SKM-1 treated with dmso at 0.1 percent for 144 hours (cell line): ENCODE data around the gene ZNF732.
"Not testable (repeated sequence)": the region's sequence is repeated elsewhere in the genome, so short reads cannot be mapped to it uniquely, and the experiment has no call there.

Experiments used
- DNase-seq: peaks from one replicate; lab custom pipeline; 2025; ENCODE audit not compliant: unreplicated experiment; lab: John Stamatoyannopoulos, UW

ZNF732 gene

GRCh38 chr4:253936-254756, 51.1 kb downstream of the ZNF732 start:
- no peak for DNase-seq

GRCh38 chr4:252065-252601, 53.1 kb downstream of the ZNF732 start:
- no peak for DNase-seq

DNA sequence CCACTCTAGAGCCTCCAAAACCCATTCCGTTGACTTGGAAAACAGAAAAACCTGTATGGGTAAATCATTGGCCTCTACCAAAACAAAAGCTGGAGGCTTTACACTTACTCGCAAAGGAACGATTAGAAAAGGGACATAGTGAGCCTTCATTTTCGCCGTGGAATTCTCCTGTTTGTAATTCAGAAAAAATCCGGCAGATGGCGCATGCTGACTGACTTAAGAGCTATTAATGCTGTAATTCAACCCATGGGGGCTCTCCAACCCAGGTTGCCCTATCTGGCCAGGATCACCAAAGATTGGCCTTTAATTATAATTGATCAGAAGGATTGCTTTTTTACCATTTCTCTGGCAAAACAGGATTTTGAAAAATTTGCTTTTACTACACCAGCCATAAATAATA, 60.8 kb downstream of the ZNF732 start:
- DNase-seq: peak; percentile 47

DNA sequence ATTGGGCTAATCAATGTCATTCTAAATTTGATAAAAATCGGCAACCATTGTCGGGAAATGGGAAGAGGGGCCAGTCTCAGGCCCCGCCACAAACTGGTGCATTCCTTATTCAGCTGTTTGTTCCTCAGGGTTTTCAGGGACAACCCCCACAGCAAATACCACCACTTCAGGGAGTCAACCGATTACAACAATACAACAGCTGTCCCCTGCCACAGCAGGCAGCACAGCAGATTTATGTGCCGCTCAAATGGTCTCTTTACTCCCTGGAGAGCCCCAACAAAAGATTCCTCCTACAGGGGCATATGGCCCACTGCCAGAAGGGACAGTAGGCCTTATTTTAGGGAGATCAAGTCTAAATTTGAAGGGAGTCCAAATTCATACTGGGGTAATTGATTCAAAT, 61.8 kb downstream of the ZNF732 start:
- DNase-seq: no peak

GRCh38 chr4:242121-242848, 63.0 kb downstream of the ZNF732 start:
- DNase-seq: peak; percentile 81

GRCh38 chr4:241411-241810, 63.9 kb downstream of the ZNF732 start:
- DNase-seq: not testable (repeated sequence)

- no peak for DNase-seq
Measured at GRCh38 chr4:236028-236427, 69.2 kb downstream of the ZNF732 start.

- no peak for DNase-seq
Measured at GRCh38 chr4:234178-234577, 71.1 kb downstream of the ZNF732 start.

GRCh38 chr4:223913-224497, 81.3 kb downstream of the ZNF732 start:
- no peak for DNase-seq
